ENCODE data around the gene SMU1.
"Not testable (repeated sequence)": the region's sequence is repeated elsewhere in the genome, so short reads cannot be mapped to it uniquely, and the experiment has no call there.

SMU1 gene

GRCh38 chr9:33105959-33106358 is 29.5 kb upstream of the SMU1 start:
- DNase-seq (ENCODE audit: low read depth in 2 of 3, low spot score in 1 of 3): no peak

GRCh38 chr9:33105504-33105903 is 29.0 kb upstream of the SMU1 start:
- DNase-seq (ENCODE audit: low read depth in 2 of 3, low spot score in 1 of 3): no peak

- no peak for DNase-seq (ENCODE audit: low read depth in 2 of 3, low spot score in 1 of 3)
Measured at GRCh38 chr9:33104401-33104800, 27.9 kb upstream of the SMU1 start.

GRCh38 chr9:33103501-33104281 is 27.2 kb upstream of the SMU1 start:
- no peak for DNase-seq (ENCODE audit: low read depth in 2 of 3, low spot score in 1 of 3)

- no peak for DNase-seq (ENCODE audit: low read depth in 2 of 3, low spot score in 1 of 3)
Measured at GRCh38 chr9:33102551-33103210, 26.2 kb upstream of the SMU1 start.

- no peak for DNase-seq (ENCODE audit: low read depth in 2 of 3, low spot score in 1 of 3)
Measured at GRCh38 chr9:33101104-33101951, 24.9 kb upstream of the SMU1 start.

GRCh38 chr9:33099754-33100153 is 23.3 kb upstream of the SMU1 start:
- DNase-seq (ENCODE audit: low read depth in 2 of 3, low spot score in 1 of 3): no peak

- no peak for DNase-seq (ENCODE audit: low read depth in 2 of 3, low spot score in 1 of 3)
Measured at GRCh38 chr9:33097192-33097591, 20.7 kb upstream of the SMU1 start.

GRCh38 chr9:33092634-33093033 is 16.2 kb upstream of the SMU1 start:
- DNase-seq (ENCODE audit: low read depth in 2 of 3, low spot score in 1 of 3): no peak

- not testable (repeated sequence) for DNase-seq (ENCODE audit: low read depth in 2 of 3, low spot score in 1 of 3)
Measured at GRCh38 chr9:33085672-33086071, 9.2 kb upstream of the SMU1 start.

- DNase-seq (ENCODE audit: low read depth in 2 of 3, low spot score in 1 of 3): peak in 1 of 3 donors; percentile 24
Measured at GRCh38 chr9:33082538-33083326, 6.3 kb upstream of the SMU1 start.

GRCh38 chr9:33082128-33082527 is 5.7 kb upstream of the SMU1 start:
- DNase-seq (ENCODE audit: low read depth in 2 of 3, low spot score in 1 of 3): no peak

GRCh38 chr9:33081128-33081851 is 4.8 kb upstream of the SMU1 start:
- peak; percentile 42 to 65 (median 58) for DNase-seq (ENCODE audit: low read depth in 2 of 3, low spot score in 1 of 3)

GRCh38 chr9:33080534-33080933 is 4.1 kb upstream of the SMU1 start:
- DNase-seq (ENCODE audit: low read depth in 2 of 3, low spot score in 1 of 3): no peak

- DNase-seq (ENCODE audit: low read depth in 2 of 3, low spot score in 1 of 3): no peak
Measured at GRCh38 chr9:33068991-33069390, 7.5 kb downstream of the SMU1 start.

- DNase-seq (ENCODE audit: low read depth in 2 of 3, low spot score in 1 of 3): no peak
Measured at GRCh38 chr9:33065157-33066076, 11.1 kb downstream of the SMU1 start.

- no peak for DNase-seq (ENCODE audit: low read depth in 2 of 3, low spot score in 1 of 3)
Measured at GRCh38 chr9:33051144-33051543, 25.3 kb downstream of the SMU1 start.

- DNase-seq (ENCODE audit: low read depth in 2 of 3, low spot score in 1 of 3): no peak
Measured at GRCh38 chr9:33049680-33050361, 26.7 kb downstream of the SMU1 start.

GRCh38 chr9:33048054-33048465 is 28.4 kb downstream of the SMU1 start:
- no peak for DNase-seq (ENCODE audit: low read depth in 2 of 3, low spot score in 1 of 3)

Data from stimulated activated CD4-positive, alpha-beta T cell treated with anti-CD3 and anti-CD28 coated beads, Interleukin-12 subunit alpha, Interleukin-12 subunit beta, amount 100 ng/mL, for 48 hours (primary cell).